Heart left ventricle (tissue), 16 donors: ENCODE data around the gene PREX1. TPM values are rescaled to one million over a fixed set of nuclear protein-coding genes. Genes with fewer than 3 reads are reported as not detected.

Experiments
- ATAC-seq, 4 donors: fragments of 200-7000 bp; cut with Tn5 transposase; one replicate each; pipeline ENCODE4 v1.9.1; 2020 to 2022; ENCODE audit warnings: moderate library complexity in 4 of 4, mild to moderate bottlenecking in 3 of 4, moderate number of reproducible peaks in 1 of 4
- DNase-seq, 5 donors: peaks; one replicate each; pipeline ENCODE4 v3.0.0-alpha.2; 2020
- H3K27ac ChIP-seq, 12 donors: fragments of 200-600 bp; sonication (generic) in 4 of 12; one replicate each; pipeline versions ENCODE4 v1.5.0 to v1.8.0; 2016 to 2022; ENCODE audit warnings: mild to moderate bottlenecking in 2 of 12
- H3K27me3 ChIP-seq, 9 donors: fragments of 200-600 bp; sonication (generic) in 2 of 9; one replicate each; pipeline versions ENCODE4 v1.5.1 to v1.8.0; 2016 to 2022; ENCODE audit warnings: mild to moderate bottlenecking in 3 of 9
- H3K36me3 ChIP-seq, 9 donors: fragments of 200-600 bp; sonication (generic) in 2 of 9; one replicate each; pipeline versions ENCODE4 v1.5.0 to v1.8.0; 2018 to 2022; ENCODE audit warnings: mild to moderate bottlenecking in 2 of 9
- H3K4me1 ChIP-seq, 12 donors: fragments of 200-600 bp; sonication (generic) in 4 of 12; one replicate each; pipeline versions ENCODE4 v1.5.0 to v1.8.0; 2016 to 2022; ENCODE audit warnings: mild to moderate bottlenecking in 3 of 12
- H3K4me3 ChIP-seq, 12 donors: fragments of 200-600 bp; sonication (generic) in 4 of 12; one replicate each; pipeline versions ENCODE4 v1.5.0 to v1.8.0; 2017 to 2022; ENCODE audit warnings: mild to moderate bottlenecking in 9 of 12, moderate library complexity in 4 of 12
- H3K9me3 ChIP-seq, 12 donors: fragments of 200-600 bp; sonication (generic) in 4 of 12; one replicate each; pipeline versions ENCODE4 v1.5.0 to v1.8.0; 2016 to 2022; ENCODE audit warnings: mild to moderate bottlenecking in 1 of 12
- POLR2A ChIP-seq, 2 donors: fragments of 450-650 bp; IDR thresholded peaks; one replicate each; pipeline ENCODE4 v1.6.1; 2017; ENCODE audit warnings: antibody characterized with exemption in 2 of 2, mild to moderate bottlenecking in 2 of 2, moderate library complexity in 2 of 2
- WGBS, 4 donors: extraction: QIAGEN DNeasy Blood & Tissue Kit in 2 of 4; methylation state at CpG; one replicate each; pipeline versions ENCODE4 v1.1.5 to v1.1.7; 2013 to 2018; 5-methylcytosine and 5-hydroxymethylcytosine counted together
- intact Hi-C, 10 donors: fragments of 100-400 bp; cut with DNase I; formaldehyde crosslinking; loops; one replicate each; pipeline versions ENCODE4 v1.11.1 to v1.14.2; 2022
- polyA plus RNA-seq, 2 donors: library from polyadenylated mRNA; stranded (reverse); fragments of 200-250 nt; gene quantifications; one replicate each; pipeline ENCODE4 v1.2.3, GENCODE V29; 2013
- total RNA-seq, 9 donors: library from RNA; depleted of rRNA in 2 of 9; stranded (reverse); fragments of >200 nt in 2 of 9; fragmentation: NEBNext Ultra II Directional in 3 of 9; extraction: Animal tissue kit (Norgen Biotek cat#: 25700) in 3 of 9; gene quantifications; one replicate each; pipeline versions ENCODE4 v1.1.0 to v1.2.4, GENCODE V29; 2016 to 2023
- TF ChIP-seq, protein P1 (sequence below), 12 donors: fragments of 200-600 bp; sonication (generic) in 4 of 12; IDR thresholded peaks; one replicate each; pipeline versions ENCODE4 v1.5.0 to v1.8.0; 2018 to 2022; ENCODE audit warnings: antibody characterized with exemption in 12 of 12, mild to moderate bottlenecking in 5 of 12
- donor health status: ischemic (EF 13 %, LVEDD 7.1; RV severe dilation, severe dysfunction).
- donor health status: healthy with polysubstance abuse.
- donor health status: DM: no; HTN: yes; CAD: no.
- donor health status: DM: no; HTN: no; CAD: no.
- donor health status: ischemic (EF 25% LVEDD 6.9; RV normal size, moderate dysfunction).
- donor health status: ischemic (EF 25% LVEDD 5.7; RV mildly dilated, moderate dysfunction).
- donor health status: healthy.
- donor health status: DM: yes; HTN: yes; CAD: no.
- donor health status: ischemic (EF 35%, LVEDD 5.7; RV mildly dilated, moderate dysfunction).
- donor health status: nonischemic (EF 11% LVEDD 7.7; RV severe dilation, severe dysfunction).
- donor health status: DM: yes; HTN: yes; CAD: no.
- donor health status: PGD.
- donor health status: ischemic (EF 29% LVEDD 5.4; RV normal size, mild dysfunction).
- donor health status: nonischemic (EF 23%, LVEDD 6.1; RV moderate dilation, normal function).

The PREX1 gene
- total and polyA plus RNA-seq, 11 donors: 7.2 to 41.5 (median 11.9) TPM

DNA sequence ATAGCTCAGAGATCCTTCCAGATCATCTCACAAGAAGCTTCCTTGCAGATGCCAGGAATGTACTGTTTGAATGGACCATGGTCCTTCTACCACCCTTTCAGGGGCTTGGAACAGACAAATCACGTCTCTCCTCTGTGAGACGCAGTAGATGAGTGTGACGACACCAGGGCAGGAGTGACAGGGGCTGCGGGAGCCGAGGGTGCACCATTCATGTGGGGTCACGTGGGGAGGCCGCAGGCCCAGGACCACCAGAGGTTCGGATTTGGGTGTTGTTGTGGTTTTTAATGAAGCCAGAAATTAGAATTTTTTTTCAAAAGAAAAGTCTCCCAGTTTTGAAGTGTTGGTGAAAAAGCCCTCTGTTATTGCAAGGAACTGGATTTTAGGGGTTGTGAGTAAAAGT, 79.2 kb downstream of the PREX1 start:
- Histone ChIP-seq H3K9me3 (no peaks in the 10 kb centered on the region), H3K4me3 (no peak overlapping the region), H3K27me3 (no peaks in the 10 kb centered on the region), H3K27ac (no peak overlapping the region), H3K36me3 (peaks cover 0 to 35% (median 3%) of the 10 kb centered on the region in 9 donors), H3K4me1 (peaks cover 0 to 61% (median 10%) of the 10 kb centered on the region in 12 donors)
- DNase-seq (no peak), ATAC-seq (no peak)
- intact Hi-C loops: no loop called here
- no peak for TF ChIP-seq POLR2A (IDR thresholded peaks at IDR 0.05)
- TF ChIP-seq, protein P1, sequence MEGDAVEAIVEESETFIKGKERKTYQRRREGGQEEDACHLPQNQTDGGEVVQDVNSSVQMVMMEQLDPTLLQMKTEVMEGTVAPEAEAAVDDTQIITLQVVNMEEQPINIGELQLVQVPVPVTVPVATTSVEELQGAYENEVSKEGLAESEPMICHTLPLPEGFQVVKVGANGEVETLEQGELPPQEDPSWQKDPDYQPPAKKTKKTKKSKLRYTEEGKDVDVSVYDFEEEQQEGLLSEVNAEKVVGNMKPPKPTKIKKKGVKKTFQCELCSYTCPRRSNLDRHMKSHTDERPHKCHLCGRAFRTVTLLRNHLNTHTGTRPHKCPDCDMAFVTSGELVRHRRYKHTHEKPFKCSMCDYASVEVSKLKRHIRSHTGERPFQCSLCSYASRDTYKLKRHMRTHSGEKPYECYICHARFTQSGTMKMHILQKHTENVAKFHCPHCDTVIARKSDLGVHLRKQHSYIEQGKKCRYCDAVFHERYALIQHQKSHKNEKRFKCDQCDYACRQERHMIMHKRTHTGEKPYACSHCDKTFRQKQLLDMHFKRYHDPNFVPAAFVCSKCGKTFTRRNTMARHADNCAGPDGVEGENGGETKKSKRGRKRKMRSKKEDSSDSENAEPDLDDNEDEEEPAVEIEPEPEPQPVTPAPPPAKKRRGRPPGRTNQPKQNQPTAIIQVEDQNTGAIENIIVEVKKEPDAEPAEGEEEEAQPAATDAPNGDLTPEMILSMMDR (IDR thresholded peaks at IDR 0.05): no peak
- 88 to 96% (median 93%) methylated on average over 8 of the region's 8 CpGs for WGBS, 4 donors

- no peaks in the 10 kb centered on the region for H3K27me3 ChIP-seq
- ATAC-seq (no peak), DNase-seq (no peak)
- no peaks in the 10 kb centered on the region for H3K9me3 ChIP-seq
- intact Hi-C loops: no loop called here
- peaks cover 0 to 40% (median 3%) of the 10 kb centered on the region in 9 donors for H3K36me3 ChIP-seq
- H3K4me1 ChIP-seq: peaks cover 0 to 55% (median 10%) of the 10 kb centered on the region in 12 donors
- H3K4me3 ChIP-seq: no peak overlapping the region
- H3K27ac ChIP-seq: no peak overlapping the region
- 79 to 85% (median 84%) methylated on average over 15 of the region's 15 CpGs for WGBS, 4 donors
- no peak for TF ChIP-seq POLR2A (IDR thresholded peaks at IDR 0.05)
- TF ChIP-seq, protein P1 (IDR thresholded peaks at IDR 0.05): no peak
These were observed 79.9 kb downstream of the PREX1 start for GRCh38 chr20:48747840-48748414.

DNA sequence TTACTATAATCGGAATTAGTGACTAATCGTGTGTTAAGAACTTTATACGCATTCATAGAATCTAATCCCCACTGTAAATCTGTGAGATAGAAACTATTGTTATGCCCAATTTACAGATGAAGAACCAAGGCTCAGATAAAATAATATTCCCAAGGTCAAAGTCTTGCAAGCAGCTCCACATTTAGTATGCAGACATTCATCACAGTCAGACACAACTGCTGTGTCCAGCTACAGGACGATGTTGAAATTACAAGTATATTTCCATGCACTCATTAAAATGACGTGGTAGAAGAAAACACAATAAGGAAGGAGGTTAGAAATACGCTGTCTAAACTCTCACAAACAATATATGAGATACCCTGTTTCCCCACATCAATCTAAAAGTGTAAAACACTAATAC, 82.5 kb downstream of the PREX1 start:
- peaks cover 0 to 65% (median 3%) of the 10 kb centered on the region in 9 donors for H3K36me3 ChIP-seq
- peaks cover 0 to 33% (median 0%) of the 10 kb centered on the region in 12 donors for H3K4me1 ChIP-seq
- WGBS, 4 donors: 77 to 88% (median 79%) methylated on average over 6 of the region's 6 CpGs

GRCh38 chr20:48744515-48744914, 83.3 kb downstream of the PREX1 start:
- TF ChIP-seq, protein P1 (IDR thresholded peaks at IDR 0.05): no peak
- no peak for TF ChIP-seq POLR2A (IDR thresholded peaks at IDR 0.05)
- H3K27me3 ChIP-seq: no peaks in the 10 kb centered on the region
- peaks cover 0 to 70% (median 3%) of the 10 kb centered on the region in 9 donors for H3K36me3 ChIP-seq
- intact Hi-C loops: no loop called here
- no peak overlapping the region for H3K4me3 ChIP-seq
- no peak for ATAC-seq
- H3K27ac ChIP-seq: no peak overlapping the region
- 88 to 100% (median 95%) methylated on average over 2 to 6 of the region's 6 CpGs for WGBS, 4 donors
- no peaks in the 10 kb centered on the region for H3K9me3 ChIP-seq
- peaks cover 0 to 35% (median 0%) of the 10 kb centered on the region in 12 donors for H3K4me1 ChIP-seq
- no peak for DNase-seq

More for the DNA sequence above, 82.5 kb downstream of the PREX1 start:
- Histone ChIP-seq H3K27me3 (no peaks in the 10 kb centered on the region), H3K9me3 (no peaks in the 10 kb centered on the region), H3K27ac (no peak overlapping the region), H3K4me3 (no peak overlapping the region)
- TF ChIP-seq, protein P1 (IDR thresholded peaks at IDR 0.05): no peak
- TF ChIP-seq POLR2A (IDR thresholded peaks at IDR 0.05): no peak
- intact Hi-C loops: loop anchor here in 1 of 10 donors (1.0 kb wide), 1 partner anchor 17 kb away; no protein-coding TSS in a partner anchor
- no peak for DNase-seq
- no peak for ATAC-seq
